ENCODE data around the gene AMT.

Gene AMT

DNA sequence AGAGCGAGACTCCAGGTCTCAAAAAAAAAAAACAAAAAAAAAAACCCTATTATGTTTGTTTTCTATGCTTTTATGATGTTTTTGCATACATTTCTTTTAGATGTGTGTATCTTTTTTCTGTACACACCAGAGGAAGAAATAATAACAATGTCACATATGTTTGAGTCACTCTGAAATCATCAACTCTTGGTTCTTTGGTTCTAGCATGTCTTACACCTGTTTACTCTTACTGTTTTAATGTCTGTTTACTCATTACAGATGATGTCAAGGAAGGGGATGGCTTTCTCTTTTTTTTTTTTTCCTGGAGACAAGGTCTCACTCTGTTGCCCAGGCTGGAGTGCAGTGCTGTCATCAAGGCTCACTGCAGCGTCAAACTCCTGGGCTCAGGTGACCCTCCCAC, 34.6 kb downstream of the AMT start:
- no peak for DNase-seq

DNA sequence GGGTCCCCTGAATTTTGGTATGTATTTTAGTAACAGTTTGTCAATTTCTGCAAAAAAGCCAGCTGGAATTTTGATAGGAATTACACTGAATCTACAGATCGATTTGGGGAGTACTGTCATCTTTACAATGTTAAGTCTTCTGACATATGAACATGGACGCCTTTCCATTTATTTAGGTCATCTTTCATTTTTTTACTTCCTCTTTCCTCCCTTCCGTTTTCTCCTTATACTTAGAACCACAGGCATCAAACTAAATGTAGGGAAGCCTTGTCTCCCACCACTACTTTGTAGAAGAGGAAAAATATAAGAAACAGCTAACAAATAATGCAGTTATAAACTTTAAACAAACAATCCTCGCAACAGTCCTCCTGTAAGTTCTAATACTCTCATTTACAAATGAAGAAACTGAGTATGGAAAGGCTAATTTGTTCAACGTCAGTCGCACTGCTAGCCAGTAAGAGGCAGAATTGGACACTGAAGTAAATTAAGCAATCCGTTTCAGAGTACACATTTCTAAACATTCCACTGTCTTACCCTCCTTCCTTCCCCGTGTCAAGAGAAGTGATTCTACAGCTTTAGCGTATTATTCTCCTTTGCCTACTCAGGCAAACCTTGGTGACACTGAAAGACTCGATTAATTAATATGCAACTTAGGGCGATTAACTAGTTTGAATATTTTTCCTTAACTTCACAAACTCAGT, 36.1 kb downstream of the AMT start:
- no peak for DNase-seq

DNA sequence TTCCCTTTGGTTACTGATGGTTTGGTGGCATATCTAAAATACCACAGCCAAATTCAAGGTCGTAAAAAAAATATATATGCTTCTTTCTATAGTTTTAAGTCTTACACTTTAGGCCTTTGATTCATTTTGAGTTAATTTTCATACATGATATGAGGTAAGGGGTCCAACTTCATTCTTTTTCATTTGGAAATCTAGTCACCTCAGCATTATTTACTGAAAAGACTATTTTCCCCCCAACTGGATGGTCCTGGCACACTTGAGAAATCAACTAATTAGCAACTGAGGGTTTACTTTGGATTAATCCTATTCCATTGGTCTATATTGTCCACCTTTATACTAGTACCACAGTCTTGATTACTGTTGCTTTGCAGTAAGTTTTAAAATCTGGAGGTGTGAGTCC, 36.7 kb downstream of the AMT start:
- DNase-seq = no peak

DNA sequence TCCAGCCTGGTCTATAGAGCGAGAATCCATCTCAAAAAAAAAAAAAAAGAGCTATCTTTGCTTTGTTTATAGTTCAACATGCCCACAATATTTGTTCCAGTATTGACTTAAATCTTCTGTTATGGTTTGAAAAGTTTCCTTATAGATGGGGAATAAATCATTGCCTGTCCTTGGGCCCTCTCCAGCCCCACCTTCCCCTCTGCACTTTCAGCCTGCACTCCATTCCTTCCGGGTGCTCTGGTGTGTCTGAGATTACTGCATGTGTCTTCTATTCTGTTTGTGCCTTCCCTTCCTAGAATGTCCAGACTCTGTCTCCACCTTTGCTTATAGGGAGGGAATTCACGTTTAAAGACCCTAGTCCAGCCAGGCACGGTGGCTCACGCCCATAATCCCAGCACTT, 38.9 kb downstream of the AMT start:
- DNase-seq = no peak

DNA sequence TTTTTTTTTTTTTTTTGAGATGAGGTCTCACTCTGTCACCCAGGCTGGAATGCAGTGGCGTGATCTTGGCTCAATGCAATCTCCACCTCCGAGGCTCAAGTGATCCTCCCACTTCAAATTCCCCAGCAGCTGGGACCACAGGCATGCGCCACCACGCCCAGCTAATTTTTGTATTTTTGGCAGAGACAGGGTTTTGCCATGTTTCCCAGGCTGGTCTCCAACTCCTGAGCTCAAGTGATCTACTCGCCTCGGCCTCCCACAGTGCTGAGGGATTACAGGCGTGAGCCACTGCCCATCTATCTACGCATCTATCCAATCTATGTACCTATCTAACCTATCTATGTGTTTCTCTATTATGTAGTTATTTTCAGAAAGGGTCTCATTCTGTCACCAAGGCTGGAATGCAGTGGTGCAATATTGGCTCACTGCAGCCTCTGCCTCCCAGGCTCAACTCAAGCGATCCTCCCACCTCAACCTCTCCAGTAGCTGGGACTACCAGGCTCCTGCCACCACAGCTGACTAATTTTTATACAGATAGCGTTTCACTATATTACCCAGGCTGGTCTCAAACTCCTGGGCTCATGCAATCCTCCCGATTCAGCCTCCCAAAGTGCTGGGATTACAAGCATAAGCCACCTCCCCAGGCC, 43.9 kb downstream of the AMT start:
- peak; percentile 6 for DNase-seq

DNA sequence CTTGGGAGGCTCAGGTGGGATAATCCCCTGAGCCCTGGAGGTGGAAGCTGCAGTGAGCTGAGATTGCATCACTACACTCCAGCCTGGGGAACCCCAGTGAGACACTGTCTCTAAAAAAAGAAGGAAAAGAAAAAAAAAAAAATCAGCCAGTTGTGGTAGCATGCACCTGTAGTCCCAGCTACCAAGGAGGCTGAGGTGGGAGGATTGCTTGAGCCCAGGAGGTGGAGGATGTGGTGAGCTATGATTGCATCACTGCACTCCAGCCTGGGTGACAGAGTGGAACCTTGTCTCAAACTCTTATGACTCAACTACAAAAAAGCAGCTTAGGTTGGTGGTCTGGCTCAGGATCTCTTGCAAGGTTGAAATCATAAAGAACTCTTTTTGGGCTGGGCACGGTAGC, 44.8 kb downstream of the AMT start:
- no peak for DNase-seq

DNA sequence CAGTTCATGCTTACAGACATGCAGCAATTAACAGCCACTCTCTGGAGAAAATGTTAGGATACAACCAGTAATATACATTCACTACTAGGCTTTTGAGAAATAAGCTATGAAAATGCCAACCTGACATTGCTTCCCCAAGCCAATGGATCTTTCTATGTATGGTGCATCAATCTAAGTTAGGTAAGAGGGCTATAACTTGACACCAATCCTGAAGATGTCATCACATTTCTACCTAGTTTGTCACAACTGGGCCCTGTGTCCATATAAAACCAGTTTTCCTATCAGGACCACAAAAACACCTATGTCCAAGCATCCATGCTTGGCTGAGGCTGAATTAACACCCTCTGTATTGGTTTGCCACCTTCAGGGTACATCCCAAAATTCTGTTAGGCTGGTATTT, 50.3 kb downstream of the AMT start:
- DNase-seq = no peak

DNA sequence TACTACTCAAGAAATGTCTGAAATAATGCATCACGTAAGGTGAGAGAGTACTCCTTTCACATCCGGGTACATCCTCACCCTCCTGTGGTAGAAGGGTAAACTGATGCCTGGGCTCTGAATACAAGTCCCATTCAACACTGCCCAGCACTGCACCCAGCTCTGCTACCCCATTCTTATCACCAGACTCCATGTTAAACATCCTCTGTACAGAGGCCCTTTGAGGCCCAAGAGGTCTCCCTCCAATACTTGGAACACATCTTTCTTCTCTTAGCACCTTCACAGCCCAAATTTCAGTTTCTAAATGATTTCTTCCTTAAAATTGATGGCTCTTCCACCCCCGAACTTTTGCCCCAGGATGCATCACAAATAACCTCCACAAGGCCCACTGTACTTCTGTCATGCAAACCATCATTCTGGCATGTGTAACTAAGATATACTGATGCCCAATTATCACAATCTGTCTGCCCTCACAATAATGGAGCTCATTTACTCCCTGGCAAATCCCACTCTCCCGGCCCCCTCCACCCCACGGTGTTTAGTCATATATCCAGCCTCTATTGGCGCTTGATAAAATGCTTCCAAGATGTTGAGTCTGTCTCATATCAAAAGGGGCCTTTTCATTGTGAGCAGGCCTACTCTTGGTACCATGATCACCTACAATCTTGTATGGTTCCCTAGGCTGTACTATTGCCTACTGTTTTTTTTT, 51.5 kb downstream of the AMT start:
- no peak for DNase-seq

All from DMS79 (cell line).